Hepatic stellate cell (primary cell): Measurements from ENCODE around the gene PRELID3B.
"Not testable (repeated sequence)": the region's sequence is repeated elsewhere in the genome, so short reads cannot be mapped to it uniquely, and the experiment has no call there.

ENCODE experiments used
- DNase-seq: peaks from one replicate; pipeline ENCODE4 v3.0.0; 2011; ENCODE audit warnings: low spot score

PRELID3B gene

DNA sequence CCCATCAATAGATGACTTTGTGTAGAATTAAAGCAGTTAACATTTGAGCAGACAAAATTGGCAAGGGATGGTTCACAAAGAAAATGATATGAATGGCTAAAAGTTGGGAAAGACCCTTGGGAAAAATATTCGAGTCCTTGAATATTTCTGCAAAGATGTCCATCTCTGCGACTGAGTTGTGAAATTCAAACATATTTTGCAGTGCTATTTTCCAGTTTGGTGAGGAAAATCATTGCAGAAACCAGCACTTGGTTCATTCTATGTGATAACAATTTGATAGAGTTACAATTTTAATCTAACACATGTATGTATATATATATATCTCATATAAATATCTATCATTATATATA lies 6.1 kb upstream of the PRELID3B start:
- no peak for DNase-seq

DNA sequence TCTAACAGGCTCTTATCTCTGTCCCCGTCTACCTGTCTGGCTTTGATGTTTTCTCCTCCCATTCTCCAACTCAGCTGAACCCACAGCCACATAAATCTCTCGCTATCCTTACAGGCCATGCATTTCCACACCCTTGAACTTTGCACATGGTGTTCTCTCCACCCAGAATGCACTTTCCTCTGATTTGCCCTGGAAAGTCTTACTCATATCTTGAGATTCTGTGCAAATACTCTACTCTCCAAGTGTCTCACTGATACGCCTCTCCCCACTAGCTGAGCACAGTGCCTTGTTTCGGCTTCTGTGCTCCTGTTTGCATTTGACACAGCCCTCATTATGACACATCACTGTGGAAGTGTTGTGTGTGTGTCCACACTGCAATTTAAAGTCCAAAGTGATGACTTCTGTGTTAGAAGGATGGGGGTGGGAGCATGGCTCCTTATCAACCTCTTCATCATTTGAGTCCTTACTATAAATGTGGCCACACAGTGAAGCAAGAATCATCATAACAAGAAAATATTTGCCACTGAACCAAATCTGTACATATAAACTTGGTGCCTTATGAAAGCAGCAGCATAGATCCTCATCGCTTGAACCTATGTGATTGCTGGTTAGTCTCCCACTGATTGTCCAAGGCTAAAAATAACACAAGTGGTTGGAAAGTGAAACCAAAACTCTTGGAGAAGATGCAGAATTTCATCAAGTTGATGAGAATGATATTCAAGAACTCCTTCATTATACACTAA lies 5.5 kb upstream of the PRELID3B start:
- DNase-seq = no peak

DNA sequence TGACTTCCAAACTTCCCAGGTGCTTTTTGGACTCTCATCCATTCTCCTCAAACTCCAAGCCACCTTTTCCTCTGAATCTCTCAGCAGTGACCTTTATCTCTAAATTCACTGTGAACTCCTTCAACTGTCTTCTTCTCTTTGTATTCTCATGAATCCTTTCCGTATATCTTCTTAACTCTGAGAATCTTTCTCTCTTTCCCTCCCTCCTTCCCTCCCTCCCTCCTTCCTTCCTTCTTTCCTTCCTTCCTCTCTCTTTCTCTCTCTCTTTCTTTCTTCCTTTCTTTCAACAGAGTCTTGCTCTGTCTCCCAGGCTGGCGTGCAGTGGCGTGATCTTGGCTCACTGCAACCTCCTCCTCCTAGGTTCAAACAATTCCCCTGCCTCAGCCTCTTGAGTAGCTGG lies 4.3 kb upstream of the PRELID3B start:
- no peak for DNase-seq

DNA sequence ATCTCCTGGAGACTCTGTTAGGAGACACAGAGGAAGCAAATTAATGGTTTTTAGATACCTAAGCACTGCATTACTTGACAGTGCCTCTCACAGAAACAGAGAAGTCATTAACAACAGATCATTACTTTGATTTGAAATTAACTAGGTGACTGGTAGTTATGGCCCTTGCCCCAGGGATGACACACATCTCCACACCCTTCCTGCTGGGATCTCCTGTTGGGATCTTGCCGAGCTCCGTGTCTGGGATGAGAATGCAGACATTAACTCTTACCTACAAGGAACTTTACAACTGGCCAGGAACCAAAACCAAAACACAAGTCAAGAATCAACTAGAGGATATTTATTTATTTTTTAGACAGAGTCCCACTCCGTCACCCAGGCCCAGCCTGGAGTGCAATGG lies 2.2 kb upstream of the PRELID3B start:
- DNase-seq = no peak

DNA sequence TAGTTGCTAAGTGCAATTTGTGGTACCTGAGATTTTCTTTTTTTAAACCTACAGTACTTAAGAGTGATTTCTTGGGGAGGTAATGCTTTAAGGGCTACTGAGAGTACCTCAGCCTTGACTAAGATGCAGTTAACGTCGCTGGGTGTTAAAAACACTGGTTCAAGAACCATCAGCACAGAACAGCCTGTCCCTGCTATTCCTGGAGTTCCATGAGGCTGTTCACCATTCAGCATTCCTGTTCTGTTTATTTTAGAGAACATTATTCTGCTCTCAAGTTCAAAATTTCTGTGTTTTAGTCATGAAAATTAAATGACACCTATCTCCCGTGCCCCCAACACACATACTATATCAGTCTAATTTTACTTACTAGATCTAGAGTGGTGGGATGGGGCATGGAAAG lies 1.7 kb upstream of the PRELID3B start:
- DNase-seq = no peak

DNA sequence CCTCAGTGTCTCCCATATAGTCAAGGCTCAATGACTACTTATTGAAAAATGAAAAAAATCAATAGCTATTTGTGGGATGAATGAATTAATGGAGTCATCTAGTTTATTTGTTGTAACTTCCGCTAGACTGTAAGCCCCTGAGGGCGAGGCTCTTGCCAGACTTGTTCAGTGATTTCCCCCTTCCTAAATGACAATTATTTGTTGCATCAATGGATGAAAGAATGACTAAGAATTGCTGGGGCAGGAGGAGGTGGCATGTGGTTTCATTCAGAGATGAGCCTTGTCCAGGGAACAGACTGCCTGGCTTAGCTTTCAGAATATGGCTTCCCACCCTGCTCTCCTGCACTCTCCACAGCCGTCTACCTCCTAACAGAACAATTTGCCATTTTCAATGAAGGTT lies 1.1 kb upstream of the PRELID3B start:
- DNase-seq = no peak

DNA sequence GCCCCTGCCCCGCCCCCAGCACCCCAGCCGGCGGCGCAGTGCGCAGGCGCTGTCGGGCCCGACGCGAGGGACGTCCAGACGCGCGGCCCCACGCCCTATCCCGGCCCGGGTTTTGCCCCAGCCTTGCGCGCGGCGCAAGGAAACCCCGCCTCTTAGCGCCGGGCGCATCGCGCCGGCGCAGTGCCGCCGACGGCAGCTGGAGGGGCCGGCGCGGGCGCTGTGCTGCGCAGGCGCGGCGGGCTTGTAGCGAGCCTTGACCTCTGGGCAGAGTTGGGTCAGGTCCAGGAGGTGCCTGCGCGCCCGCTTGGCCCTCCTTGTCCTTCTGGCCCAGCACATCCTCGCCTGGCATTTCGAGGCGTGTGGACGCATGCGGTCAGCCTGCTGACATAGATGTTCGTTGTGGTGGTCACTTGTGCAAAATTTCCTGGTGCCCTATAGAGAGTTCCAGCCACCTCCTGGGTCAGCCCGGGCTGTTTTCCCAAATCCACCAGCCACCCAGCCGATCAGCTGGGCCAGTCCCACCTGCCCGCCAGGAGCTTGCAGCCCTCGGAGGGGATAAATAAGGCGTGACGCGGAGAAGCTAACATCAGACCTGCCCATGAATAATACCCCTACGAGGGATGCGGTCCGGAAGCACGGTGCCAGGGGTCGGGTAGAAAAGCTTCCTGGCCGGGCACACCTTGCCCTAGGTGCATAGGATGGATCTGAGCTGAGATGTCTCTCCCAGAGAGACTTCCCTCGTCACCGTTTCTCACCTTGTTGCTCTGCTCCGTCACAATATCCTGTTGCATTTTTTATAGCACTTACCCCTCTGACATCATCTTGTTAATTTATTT lies 428 bp upstream of the PRELID3B start:
- DNase-seq = peak; percentile 96

DNA sequence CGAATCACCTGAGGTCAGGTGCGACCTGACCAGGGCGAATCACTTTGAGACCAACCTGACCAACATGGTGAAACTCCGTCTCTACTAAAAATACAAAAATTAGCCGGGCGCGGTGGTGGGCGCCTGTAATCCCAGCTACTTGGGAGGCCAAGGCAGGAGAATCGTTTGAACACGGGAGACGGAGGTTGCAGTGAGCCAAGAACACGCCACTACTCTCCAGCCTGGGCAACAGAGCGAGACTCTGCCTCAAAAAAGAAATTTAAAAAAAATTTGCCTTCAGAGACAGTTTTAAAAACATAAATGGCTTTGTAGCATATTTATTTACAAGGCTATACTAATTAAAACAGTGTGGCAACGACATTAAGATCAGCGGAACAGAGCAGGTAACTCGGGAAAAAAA lies 1.1 kb downstream of the PRELID3B start:
- DNase-seq = not testable (repeated sequence)

DNA sequence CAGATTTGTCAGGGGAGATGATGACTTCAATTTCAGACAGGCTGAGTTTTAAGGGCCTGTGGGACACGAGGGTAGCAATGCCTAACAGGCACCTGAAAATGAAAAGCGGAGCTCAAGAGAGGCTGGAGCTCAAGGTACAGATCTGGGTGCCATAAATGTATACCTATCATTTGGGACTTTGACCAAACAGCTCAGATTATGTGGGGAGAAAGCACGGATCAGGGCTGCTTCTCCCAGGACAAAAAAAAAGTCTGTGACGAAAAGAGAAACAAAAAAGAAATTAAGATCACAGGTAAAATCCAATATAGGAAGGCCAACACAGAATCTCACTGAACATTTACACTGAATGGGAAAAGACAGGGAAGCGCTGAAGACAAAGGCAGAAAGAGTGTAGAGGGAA lies 1.9 kb downstream of the PRELID3B start:
- DNase-seq = no peak

DNA sequence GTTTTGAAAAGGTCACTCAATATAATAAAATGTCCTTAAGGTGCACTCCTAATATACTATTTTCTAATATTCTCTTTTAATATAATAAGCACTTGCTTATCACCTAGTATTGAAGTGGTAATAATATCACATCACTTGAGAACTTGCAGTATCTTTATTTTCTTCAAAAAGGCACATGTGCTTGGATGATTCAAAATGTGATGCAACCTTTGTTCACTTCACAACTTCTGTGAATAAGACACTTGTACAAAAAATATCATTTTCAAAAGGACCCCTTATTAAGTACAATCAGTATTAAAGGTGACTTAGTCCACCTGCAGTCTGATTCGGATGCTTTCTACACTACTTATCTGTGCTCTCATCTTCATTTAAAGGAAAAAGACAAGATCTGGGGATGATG lies 3.4 kb downstream of the PRELID3B start:
- no peak for DNase-seq

DNA sequence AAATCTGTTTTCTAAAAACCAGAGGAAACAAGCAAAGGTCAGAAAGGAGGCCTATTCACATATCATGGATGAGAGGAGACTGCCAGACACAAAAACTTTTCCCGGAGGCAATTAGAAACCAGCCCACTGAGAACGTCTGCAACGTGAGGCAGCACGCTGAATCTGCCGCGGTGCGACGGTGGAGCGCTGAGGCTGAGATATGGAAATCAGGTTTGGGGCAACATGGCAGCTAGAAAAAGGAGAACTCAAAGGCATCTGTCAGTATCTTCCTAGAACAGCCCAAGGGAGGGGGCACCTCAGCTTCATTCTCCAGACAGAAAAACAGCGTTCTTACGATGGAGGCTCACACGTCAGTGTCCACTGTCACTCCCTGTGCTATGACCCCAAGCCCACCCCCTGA lies 5.2 kb downstream of the PRELID3B start:
- DNase-seq = no peak

DNA sequence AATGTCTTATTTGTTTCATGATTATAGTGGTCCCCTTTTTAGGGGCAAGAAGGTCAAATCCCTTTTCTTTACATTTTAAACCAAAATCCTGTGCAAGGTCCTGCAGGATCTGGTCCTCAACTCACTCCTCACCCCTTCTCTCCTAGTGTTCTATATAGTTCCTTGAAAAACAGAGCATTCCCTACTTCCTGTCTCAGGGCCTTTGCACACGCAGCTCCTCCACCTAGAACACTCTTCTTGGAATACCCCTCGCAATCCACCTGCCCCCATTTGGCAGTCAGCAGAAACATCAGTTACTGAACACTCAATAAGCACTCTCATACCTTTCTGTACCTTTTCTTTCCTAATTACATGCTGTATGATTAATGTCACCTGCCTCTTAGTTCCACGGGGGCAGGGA lies 7.2 kb downstream of the PRELID3B start:
- DNase-seq = no peak

DNA sequence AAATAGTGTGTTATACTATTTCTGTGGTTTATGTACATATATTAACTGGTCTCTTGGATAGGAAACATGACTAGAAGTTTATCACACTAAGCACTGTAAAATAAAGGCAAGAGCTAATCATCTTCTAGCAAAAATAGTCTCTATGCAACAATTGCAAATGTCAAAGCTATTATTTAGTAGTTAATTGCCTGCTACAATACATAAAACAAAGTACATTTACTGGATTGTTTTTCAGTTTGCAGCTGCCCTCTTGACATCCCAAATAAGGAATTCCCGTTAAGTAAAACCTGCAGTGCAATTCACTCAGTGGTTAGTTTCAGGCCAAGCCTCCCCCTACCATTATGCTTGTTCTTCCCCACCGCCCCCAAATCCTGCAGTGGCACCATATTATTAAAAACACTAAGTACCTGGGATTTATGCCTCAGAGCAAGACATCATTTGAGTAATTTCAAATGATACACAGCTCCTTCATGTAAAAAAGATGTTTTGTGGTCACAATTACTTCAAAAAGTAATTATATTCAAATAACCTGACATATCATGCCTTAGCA lies 8.9 kb downstream of the PRELID3B start:
- DNase-seq = no peak

DNA sequence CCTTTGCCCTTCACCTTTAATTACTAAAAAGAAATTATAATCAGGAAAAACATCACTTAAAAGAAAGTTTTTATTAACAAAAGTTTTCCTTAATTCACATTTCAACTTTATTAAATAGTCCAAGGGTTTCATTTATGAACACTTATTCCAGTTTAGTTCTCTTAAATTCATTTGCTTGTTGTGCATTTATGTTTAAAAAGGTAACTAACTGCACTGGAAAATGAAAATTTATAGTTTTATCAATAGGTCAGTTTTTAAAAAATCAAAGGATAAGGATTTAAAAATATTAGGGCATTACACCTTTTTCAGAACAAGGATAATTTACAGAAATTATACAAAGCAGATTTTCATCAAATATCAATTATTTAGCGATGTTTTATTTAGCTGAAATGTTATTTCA lies 9.5 kb downstream of the PRELID3B start:
- DNase-seq = no peak

DNA sequence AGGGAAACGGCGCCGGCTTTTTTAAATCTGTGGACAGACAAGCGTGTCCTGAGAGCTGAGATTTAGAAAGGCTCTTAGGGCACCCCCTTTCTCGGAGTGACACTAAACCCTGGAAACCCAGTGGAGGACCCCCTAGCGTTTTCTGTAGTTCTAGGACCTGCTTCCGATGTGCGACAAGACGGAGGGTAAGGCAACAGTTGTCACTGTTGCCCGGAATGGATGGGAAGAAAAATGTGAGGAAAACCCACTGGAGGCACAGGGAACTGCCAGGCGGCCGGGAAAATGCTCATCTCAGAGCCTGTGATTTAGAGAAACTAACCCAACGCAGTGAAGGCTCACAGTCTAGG lies 9.9 kb downstream of the PRELID3B start:
- DNase-seq = peak; percentile 53

DNA sequence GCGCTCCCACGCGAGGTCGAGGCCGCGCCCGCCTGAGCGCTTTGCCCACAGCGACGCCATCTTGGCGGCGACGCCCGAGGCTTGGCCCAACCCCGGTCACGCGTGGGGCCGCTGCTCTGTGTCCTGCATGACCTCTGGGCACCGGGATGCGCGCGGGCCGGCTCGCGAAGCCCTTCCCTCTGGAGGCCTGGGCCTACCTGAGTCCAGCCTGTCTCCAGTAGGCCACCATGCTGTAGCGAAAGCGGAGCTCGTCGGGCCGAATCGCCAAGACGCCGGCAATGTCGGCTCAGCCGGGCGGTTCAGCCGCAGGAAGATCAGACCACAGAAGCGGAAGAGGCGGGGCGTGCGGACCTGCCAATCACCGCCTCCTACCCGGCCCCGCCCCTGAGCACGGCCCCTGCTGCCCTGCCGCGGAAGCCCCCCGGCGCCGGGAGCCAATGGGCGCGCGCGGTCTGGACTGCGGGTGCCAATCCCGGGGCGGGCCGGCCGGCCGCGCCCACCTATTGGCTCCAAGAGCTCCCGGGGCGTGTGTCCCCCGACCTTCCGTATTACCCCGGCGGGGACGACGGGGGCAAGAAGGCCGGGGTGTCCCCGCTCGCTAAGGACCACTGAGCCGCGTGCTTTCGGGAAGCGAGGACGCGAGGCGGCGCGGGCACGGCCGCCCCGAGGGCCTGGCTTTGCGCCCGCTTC lies 10.4 kb downstream of the PRELID3B start, which contains the start of gene ATP5F1E:
Gene ATP5F1E (minus strand): TSS at position 313 of the 690 bp plus-strand sequence. CDS start 84 bp downstream, at position 229.
- DNase-seq = peak; percentile 95

DNA sequence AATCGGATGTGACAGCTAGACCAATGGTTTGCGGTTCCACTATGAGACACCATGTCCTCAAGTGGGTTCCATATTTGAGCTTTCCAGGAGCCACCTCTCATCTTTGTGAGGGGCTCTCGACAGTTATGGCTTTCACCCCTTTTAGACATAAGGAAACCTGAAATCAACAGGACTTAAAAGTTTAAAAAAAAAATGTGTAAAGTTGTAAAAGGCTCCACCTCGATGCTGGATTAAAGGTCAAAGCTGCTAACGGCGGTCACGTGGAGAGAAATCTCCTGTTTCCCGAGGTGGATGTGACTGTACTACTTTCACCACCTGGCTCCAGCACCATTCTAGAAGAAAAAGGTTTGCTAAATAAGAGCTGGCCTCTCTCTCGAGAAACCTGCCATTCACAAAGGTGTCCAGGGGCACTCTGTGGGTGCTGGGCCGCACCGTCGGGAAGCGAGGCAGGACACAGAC lies 11.0 kb downstream of the PRELID3B start:
- no peak for DNase-seq

DNA sequence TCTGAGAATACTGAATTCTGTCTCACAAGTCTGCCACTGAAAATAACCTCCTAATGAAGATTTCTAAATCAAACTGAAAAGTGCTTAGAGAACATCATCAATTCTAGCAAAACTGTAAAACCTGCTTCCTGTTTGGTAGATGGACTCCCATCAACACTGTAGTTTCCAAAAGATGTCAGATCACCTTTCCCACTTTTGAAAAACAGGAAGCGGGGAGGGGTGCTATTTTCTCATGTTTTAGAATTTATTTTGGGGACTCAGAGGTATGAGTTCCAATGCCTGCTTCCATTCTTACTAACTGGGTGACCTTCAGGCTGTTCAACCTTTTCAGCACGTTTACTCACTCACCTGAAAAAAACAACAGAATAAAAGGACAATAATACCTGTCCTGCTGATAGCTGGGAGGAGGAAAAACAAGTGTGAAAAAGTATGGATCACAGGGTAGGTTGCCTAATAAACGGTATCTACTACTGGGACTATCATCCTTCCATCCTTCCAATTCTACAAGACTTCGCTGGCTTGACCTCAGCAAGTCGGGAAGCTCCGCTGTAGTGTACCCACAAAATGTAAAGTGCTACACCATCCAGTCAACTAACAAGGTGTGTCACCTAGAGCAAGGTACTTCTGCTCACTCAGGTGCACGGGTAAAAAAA lies 11.5 kb downstream of the PRELID3B start:
- no peak for DNase-seq

DNA sequence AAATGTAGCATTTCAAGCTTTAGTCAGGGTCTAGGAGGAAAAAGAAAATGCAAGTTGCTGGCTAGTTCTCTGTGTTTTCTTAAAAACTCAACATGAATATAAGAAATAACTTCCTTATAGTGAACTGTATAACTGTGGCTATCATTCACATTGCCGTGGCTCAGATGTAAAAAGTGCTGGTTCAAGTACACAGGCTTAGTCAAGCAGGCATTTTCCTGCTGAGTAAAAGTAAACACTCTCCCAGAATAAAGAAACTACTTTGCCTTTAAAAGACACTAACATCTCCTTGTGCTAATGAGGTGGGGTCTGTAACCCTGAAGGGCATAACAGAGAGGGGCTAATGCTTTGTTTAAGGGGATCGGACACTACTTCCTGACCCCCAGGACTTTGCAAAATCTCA lies 13.8 kb downstream of the PRELID3B start:
- no peak for DNase-seq

DNA sequence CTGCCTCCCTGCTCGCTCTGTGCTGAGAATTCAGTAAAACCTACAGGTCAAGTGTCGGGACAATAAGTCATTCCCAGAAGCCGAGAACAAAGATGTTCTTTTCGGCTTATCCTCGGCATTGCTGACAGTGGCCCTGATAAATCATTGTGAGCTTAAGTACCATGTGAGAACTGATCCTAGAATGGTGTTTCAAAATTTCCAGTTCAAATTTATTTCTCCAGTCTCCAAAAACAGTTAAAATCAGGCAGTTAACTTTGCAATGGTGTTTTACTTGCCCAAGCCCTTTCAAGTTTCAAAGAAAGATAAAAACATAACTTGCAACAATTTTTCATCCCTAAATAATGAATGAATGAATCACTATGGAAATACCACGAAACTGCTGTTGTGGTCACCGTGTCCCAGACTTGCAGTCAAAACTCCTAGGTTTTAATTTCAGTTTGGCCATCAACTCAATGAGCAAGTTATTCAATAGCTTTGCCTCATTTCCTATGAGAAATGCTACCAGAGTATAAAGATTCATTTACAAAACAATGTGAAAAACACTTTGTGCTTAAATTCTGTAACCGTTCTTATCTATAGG lies 14.8 kb downstream of the PRELID3B start:
- DNase-seq = no peak

DNA sequence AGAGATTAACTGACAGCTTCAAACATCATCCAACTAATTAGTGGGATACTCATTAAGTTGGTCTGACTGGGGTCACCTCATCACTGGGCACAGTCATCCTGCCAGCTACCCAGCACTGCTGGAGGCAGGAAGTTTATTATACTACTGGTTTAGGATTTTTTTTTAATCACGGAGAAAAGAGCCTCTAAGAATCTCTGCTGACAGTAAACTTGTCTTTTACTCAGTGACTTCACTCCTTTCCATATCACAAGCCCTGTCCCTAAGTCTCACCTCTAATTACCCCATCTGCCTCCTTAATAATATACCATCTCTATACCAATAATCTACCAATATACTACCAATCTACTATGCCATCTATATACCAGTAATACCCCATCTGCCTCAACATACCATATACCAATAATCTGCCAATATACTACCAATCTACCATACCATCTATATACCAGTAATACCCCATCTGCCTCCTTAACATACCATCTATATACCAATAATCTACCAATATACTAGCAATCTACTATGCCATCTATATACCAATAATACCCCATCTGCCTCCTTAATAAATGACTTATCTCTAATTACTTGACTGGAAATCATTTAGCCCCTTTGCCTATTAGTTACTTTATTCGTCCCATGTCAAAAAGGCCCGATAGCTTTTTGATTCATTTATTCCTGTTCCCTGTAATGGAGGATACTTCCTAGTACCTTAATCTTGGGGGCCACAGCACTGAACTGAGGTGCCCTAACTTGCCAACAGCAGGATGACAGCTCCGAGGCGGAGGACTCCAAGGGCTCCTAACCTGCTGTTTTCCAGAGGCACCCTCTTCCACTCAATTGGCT lies 15.5 kb downstream of the PRELID3B start:
- no peak for DNase-seq
